HepG2 (cell line): ENCODE measurements around the gene OSBPL8.

Source experiments
- SMARCE1 ChIP-seq: fragments of 450-650 bp; IDR thresholded peaks from 2 replicates; pipeline ENCODE4 v1.6.1; 2017; ENCODE audit warnings: borderline replicate concordance
- TF ChIP-seq, protein P1 (sequence below): sonication (generic); formaldehyde crosslinking; IDR thresholded peaks from 2 replicates; pipeline ENCODE4 v1.5.0; 2020; ENCODE audit warnings: mild to moderate bottlenecking, missing genetic modification reagents, moderate library complexity

DNA sequence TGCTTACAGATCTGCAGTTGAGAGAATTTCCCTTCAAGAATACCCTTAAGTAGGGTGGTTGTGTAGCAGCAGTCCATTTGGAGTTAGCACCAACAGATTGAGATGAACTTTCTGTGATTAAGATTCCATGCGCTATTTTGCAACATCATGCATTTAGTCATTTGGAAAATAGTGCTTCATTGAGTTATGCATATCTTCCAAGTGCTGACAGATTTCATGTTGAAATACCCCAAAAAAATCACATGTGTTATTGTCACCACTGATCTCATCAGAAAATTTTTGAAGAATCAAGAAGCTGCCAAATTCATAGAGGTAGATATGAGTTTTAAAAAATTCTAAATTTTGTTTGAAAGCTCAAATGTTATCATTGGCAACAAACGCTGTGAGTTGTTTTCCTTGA, 35.5 kb upstream of the OSBPL8 start:
- no peak for TF ChIP-seq SMARCE1
- TF ChIP-seq, protein P1, sequence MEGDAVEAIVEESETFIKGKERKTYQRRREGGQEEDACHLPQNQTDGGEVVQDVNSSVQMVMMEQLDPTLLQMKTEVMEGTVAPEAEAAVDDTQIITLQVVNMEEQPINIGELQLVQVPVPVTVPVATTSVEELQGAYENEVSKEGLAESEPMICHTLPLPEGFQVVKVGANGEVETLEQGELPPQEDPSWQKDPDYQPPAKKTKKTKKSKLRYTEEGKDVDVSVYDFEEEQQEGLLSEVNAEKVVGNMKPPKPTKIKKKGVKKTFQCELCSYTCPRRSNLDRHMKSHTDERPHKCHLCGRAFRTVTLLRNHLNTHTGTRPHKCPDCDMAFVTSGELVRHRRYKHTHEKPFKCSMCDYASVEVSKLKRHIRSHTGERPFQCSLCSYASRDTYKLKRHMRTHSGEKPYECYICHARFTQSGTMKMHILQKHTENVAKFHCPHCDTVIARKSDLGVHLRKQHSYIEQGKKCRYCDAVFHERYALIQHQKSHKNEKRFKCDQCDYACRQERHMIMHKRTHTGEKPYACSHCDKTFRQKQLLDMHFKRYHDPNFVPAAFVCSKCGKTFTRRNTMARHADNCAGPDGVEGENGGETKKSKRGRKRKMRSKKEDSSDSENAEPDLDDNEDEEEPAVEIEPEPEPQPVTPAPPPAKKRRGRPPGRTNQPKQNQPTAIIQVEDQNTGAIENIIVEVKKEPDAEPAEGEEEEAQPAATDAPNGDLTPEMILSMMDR (CRISPR knock-in tag) = no peak
